ENCODE results near the gene DNAH8.

The DNAH8 gene

GRCh38 chr6:39079197-39080125, 364.4 kb downstream of the DNAH8 start:
- DNase-seq: no peak

Data from CD4-positive, alpha-beta T cell treated with Interferon alpha-2 for 1 hour (primary cell).